ENCODE results near the gene FBF1.

FBF1 gene

GRCh38 chr17:75921596-75921995, 19.2 kb downstream of the FBF1 start:
- no peak overlapping the region for H3K4me3 ChIP-seq (ENCODE audit: low read depth, low read length)
- no peak for DNase-seq (ENCODE audit: low read depth)
- TF ChIP-seq CTCF (IDR thresholded peaks at IDR 0.05; ENCODE audit: control insufficient read depth, extremely low read depth, insufficient read depth) = no peak

- no peak for DNase-seq (ENCODE audit: low read depth)
- no peak for TF ChIP-seq CTCF (IDR thresholded peaks at IDR 0.05; ENCODE audit: control insufficient read depth, extremely low read depth, insufficient read depth)
- no peak overlapping the region for H3K4me3 ChIP-seq (ENCODE audit: low read depth, low read length)
Measured at GRCh38 chr17:75920045-75920560, 20.7 kb downstream of the FBF1 start.

GRCh38 chr17:75919611-75920010, 21.2 kb downstream of the FBF1 start:
- DNase-seq (ENCODE audit: low read depth) = no peak
- no peak for TF ChIP-seq CTCF (IDR thresholded peaks at IDR 0.05; ENCODE audit: control insufficient read depth, extremely low read depth, insufficient read depth)
- H3K4me3 ChIP-seq (ENCODE audit: low read depth, low read length) = no peak overlapping the region

- no peak for TF ChIP-seq CTCF (IDR thresholded peaks at IDR 0.05; ENCODE audit: control insufficient read depth, extremely low read depth, insufficient read depth)
- H3K4me3 ChIP-seq (ENCODE audit: low read depth, low read length) = no peak overlapping the region
- DNase-seq (ENCODE audit: low read depth) = no peak
Measured at GRCh38 chr17:75917917-75918445, 22.9 kb downstream of the FBF1 start.

GRCh38 chr17:75917141-75917916, 23.5 kb downstream of the FBF1 start:
- no peak for DNase-seq (ENCODE audit: low read depth)
- no peak overlapping the region for H3K4me3 ChIP-seq (ENCODE audit: low read depth, low read length)
- no peak for TF ChIP-seq CTCF (IDR thresholded peaks at IDR 0.05; ENCODE audit: control insufficient read depth, extremely low read depth, insufficient read depth)

GRCh38 chr17:75915268-75915667, 25.6 kb downstream of the FBF1 start:
- no peak for TF ChIP-seq CTCF (IDR thresholded peaks at IDR 0.05; ENCODE audit: control insufficient read depth, extremely low read depth, insufficient read depth)
- H3K4me3 ChIP-seq (ENCODE audit: low read depth, low read length) = no peak overlapping the region
- no peak for DNase-seq (ENCODE audit: low read depth)

All from LNCaP clone FGC (cell line).